Natural killer cell (primary cell): ENCODE measurements around the gene LRRC74B. TPM values are rescaled to one million over a fixed set of nuclear protein-coding genes. Genes with fewer than 3 reads are reported as not detected.
A peak's percentile ranks its signal among the peaks of the same experiment; 100 is the strongest.

ENCODE experiments used
- ATAC-seq, 3 donors: fragments of 150-1000 bp in 2 of 3; fragments of 200-7000 bp in 1 of 3; cut with Tn5 transposase; 1 replicate in 1 of 3; 2 replicates in 2 of 3; pipeline ENCODE4 v1.10.0; 2021; ENCODE audit warnings: mild to moderate bottlenecking in 2 of 3, moderate library complexity in 2 of 3
- DNase-seq, 2 donors: peaks; one replicate each; pipeline versions ENCODE4 v3.0.0 to v3.0.0-alpha.2; 2013 to 2021; ENCODE audit warnings: mixed read lengths in 1 of 2
- H3K27ac ChIP-seq: one replicate; pipeline ENCODE4 v1.5.1; 2013; ENCODE audit warnings: mild to moderate bottlenecking, low read length
- H3K27me3 ChIP-seq: one replicate; pipeline ENCODE4 v1.6.1; 2013; ENCODE audit warnings: low read length; ENCODE audit not compliant: control insufficient read depth, insufficient read depth
- H3K36me3 ChIP-seq: one replicate; pipeline ENCODE4 v1.6.1; 2013; ENCODE audit warnings: low read length; ENCODE audit not compliant: control insufficient read depth, insufficient read depth
- H3K4me1 ChIP-seq: one replicate; pipeline ENCODE4 v1.6.1; 2013; ENCODE audit warnings: low read length; ENCODE audit not compliant: control insufficient read depth, insufficient read depth
- H3K4me3 ChIP-seq: one replicate; pipeline ENCODE4 v1.5.1; 2013; ENCODE audit warnings: low read length
- H3K9me3 ChIP-seq: one replicate; pipeline ENCODE4 v1.6.1; 2013; ENCODE audit warnings: low read length; ENCODE audit not compliant: control insufficient read depth, insufficient read depth
- H3K27ac Mint-ChIP-seq, 2 donors: one replicate each; pipeline ENCODE4 v1.8.0; 2022; ENCODE audit warnings: mild to moderate bottlenecking in 2 of 2, mixed read lengths in 2 of 2, moderate library complexity in 1 of 2
- H3K27me3 Mint-ChIP-seq, 2 donors: one replicate each; pipeline ENCODE4 v1.8.0; 2022; ENCODE audit warnings: low read depth in 2 of 2, mixed read lengths in 2 of 2
- H3K36me3 Mint-ChIP-seq: one replicate; pipeline ENCODE4 v1.8.0; 2022; ENCODE audit warnings: mixed read lengths
- H3K4me1 Mint-ChIP-seq, 2 donors: one replicate each; pipeline ENCODE4 v1.8.0; 2022; ENCODE audit warnings: mixed read lengths in 2 of 2
- H3K4me3 Mint-ChIP-seq: one replicate; pipeline ENCODE4 v1.8.0; 2022; ENCODE audit warnings: mild to moderate bottlenecking, moderate library complexity, mixed read lengths
- H3K9me3 Mint-ChIP-seq, 2 donors: one replicate each; pipeline ENCODE4 v1.8.0; 2022; ENCODE audit warnings: mixed read lengths in 2 of 2
- WGBS: methylation state at CpG from one replicate; pipeline ENCODE4 v1.1.7; 2013; ENCODE audit warnings: missing lambda C conversion rate; ENCODE audit not compliant: insufficient coverage; 5-methylcytosine and 5-hydroxymethylcytosine counted together
- intact Hi-C: fragments of 100-400 bp; cut with micrococcal nuclease; formaldehyde crosslinking; loops from one replicate; pipeline ENCODE4 v1.14.2; 2022
- total RNA-seq, 4 donors: library from RNA; stranded (reverse); fragments of 120-200 nt in 1 of 4; gene quantifications; one replicate each; pipeline versions ENCODE4 v1.2.3 to v1.2.4, GENCODE V29; 2013 to 2022
- TF ChIP-seq, protein P1 (sequence below): fragments of 200-600 bp; IDR thresholded peaks from one replicate; pipeline ENCODE4 v1.8.0; 2022; ENCODE audit warnings: antibody characterized with exemption

Gene LRRC74B, protein sequence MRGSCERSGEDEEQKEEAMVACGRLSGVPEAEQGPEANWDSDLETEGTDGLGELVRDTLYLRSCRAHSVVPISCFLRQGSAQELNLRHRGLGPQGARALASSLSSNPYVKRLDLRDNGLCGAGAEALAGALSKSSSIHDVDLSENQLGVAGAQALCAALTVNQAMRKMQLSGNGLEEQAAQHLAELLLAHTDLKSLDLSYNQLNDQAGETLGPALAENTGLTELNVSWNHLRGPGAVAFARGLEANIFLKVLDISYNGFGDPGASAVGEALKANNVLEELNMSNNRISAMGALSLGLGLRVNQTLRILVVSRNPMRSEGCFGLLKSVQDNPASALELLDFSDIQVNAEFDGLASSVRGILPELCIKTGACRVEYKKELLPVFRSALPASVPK
- total RNA-seq, result under 1 TPM in 1 of 3 donors, not detected in 2; 0.11 TPM
- total RNA-seq (2013), result 0.02 TPM

DNA sequence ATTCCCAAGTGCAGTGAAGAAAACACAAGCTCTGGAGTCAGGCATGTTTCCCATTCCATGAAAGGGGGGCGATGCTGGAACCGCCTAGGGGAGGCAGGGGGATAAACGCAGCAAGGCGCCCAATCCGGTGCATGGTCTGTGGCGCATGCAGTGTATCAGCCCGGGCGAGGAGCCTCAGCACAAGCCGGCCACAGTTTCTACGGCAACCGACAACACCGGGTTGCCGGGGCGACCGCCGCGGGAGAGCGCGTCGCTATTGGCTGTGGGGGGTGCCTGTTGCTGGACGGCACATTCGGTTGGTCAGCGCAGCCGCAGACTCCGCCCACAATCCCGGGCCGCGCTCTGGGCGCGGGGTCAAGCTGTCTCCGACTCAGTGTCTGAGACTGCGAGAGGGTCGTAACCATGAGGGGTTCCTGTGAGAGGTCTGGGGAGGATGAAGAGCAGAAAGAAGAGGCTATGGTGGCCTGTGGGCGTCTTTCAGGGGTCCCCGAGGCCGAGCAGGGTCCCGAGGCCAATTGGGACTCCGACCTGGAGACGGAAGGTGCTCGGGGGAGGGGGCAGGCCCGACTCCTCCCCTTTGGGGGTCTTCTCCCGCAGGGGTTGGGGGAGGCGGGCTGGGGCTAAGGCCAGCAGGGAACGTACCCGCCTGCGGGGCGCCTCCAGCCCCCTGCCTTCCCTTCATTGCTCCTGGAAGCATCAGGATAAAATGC lies at the start of gene LRRC74B:
Gene LRRC74B (plus strand): TSS at position 362 of the 710 bp plus-strand sequence. CDS start 41 bp downstream, at position 403.
- WGBS, result 12% methylated on average over 47 of the region's 47 CpGs
- H3K27me3 Mint-ChIP-seq, result peaks cover 17 to 18% of the 10 kb centered on the region in 2 donors
- Histone ChIP-seq H3K4me1 (peaks cover 25% of the 10 kb centered on the region), H3K27ac (no peak within 1 kb of the TSS), H3K4me3 (no peak within 1 kb of the TSS), H3K27me3 (no peaks in the 10 kb centered on the region), H3K9me3 (no peaks in the 10 kb centered on the region), H3K36me3 (no peaks in the 10 kb centered on the region)
- peaks cover 17 to 33% of the 10 kb centered on the region in 2 donors for H3K4me1 Mint-ChIP-seq
- no peaks in the 10 kb centered on the region for H3K9me3 Mint-ChIP-seq
- ATAC-seq, result peak; percentile 89 to 99 (median 94)
- H3K36me3 Mint-ChIP-seq, result no peaks in the 10 kb centered on the region
- intact Hi-C loops, result loop anchor here (1.0 kb wide), 1 partner anchor 63 kb away; the partner anchor contains the start of gene LZTR1
- peak within 1 kb of the TSS; percentile 81 to 94 for H3K27ac Mint-ChIP-seq
- TF ChIP-seq, protein P1, sequence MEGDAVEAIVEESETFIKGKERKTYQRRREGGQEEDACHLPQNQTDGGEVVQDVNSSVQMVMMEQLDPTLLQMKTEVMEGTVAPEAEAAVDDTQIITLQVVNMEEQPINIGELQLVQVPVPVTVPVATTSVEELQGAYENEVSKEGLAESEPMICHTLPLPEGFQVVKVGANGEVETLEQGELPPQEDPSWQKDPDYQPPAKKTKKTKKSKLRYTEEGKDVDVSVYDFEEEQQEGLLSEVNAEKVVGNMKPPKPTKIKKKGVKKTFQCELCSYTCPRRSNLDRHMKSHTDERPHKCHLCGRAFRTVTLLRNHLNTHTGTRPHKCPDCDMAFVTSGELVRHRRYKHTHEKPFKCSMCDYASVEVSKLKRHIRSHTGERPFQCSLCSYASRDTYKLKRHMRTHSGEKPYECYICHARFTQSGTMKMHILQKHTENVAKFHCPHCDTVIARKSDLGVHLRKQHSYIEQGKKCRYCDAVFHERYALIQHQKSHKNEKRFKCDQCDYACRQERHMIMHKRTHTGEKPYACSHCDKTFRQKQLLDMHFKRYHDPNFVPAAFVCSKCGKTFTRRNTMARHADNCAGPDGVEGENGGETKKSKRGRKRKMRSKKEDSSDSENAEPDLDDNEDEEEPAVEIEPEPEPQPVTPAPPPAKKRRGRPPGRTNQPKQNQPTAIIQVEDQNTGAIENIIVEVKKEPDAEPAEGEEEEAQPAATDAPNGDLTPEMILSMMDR, result no peak
- H3K4me3 Mint-ChIP-seq, result peak within 1 kb of the TSS; percentile 78
- peak; percentile 76 to 77 for DNase-seq

DNA sequence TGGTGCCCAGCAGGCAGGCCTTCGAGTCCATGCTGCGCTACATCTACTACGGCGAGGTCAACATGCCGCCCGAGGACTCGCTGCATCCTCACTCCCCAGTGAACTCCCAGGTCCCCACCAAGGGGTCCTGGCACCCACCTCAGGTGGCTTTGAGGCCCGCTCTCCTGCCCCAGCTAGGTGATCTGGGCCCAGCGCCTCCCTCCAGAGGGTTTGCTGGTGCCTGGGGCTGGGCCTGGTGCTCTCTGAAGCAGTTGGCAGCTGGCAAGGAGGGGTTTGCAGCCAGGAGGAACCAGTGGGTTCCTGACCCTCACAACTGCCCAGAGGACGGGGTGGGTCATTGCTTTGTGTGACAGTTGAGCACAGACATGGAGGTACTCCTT lies 49.7 kb upstream of the LRRC74B start:
- Histone ChIP-seq H3K4me1 (peaks cover 17% of the 10 kb centered on the region), H3K36me3 (peaks cover 38% of the 10 kb centered on the region), H3K27me3 (no peaks in the 10 kb centered on the region), H3K9me3 (no peaks in the 10 kb centered on the region), H3K27ac (no peak overlapping the region), H3K4me3 (no peak overlapping the region)
- DNase-seq (no peak), ATAC-seq (no peak)
- Mint-ChIP-seq H3K27me3 (no peaks in the 10 kb centered on the region), H3K9me3 (no peaks in the 10 kb centered on the region), H3K36me3 (no peaks in the 10 kb centered on the region), H3K4me3 (no peak overlapping the region), H3K4me1 (peaks cover 2 to 11% of the 10 kb centered on the region in 2 donors), H3K27ac (no peak overlapping the region)
- WGBS, result 98% methylated on average over 10 of the region's 10 CpGs
- intact Hi-C loops, result no loop called here
- TF ChIP-seq, protein P1, result no peak

DNA sequence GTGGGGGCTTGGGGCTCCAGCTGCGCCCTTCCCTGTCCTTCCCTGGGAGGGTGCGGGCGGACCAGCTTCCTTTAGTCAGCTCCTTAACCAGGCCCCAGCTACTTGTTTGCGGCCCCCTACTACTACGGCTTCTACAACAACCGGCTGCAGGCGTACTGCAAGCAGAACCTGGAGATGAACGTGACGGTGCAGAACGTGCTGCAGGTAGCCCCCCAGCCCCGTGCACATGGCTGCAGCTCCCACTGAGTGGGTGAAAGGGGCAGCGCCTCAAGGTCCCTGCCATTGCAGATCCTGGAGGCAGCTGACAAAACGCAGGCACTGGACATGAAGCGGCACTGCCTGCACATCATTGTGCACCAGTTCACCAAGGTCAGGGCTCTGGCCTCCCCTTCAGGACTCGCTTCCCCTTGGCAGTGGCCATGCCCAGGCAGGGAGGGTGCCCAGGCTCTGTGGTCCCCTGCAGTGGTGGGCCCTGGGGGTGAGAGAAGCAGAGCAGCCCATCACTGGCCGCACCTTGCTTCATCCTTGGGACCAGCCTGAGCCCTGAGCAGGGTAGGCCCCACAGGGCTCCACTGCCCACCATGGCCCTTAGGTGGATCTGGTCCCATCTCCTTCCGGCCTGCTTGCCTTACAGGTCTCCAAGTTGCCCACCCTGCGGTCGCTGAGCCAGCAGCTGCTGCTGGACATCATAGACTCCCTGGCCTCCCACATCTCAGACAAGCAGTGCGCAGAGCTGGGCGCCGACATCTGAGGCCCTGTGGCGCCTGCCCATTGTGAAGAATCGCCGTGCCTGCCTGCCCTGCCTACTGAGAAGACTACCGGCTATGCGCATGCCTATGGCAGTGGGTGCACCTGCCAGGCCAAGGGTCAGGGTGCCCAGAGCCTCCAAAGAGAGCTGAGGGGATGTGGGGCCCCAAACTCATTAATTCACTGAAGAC lies 48.9 kb upstream of the LRRC74B start:
- Mint-ChIP-seq H3K9me3 (no peaks in the 10 kb centered on the region), H3K27me3 (no peaks in the 10 kb centered on the region), H3K27ac (no peak overlapping the region), H3K4me3 (no peak overlapping the region), H3K36me3 (no peaks in the 10 kb centered on the region), H3K4me1 (peaks cover 9 to 20% of the 10 kb centered on the region in 2 donors)
- intact Hi-C loops, result no loop called here
- Histone ChIP-seq H3K36me3 (peaks cover 35% of the 10 kb centered on the region), H3K4me1 (peaks cover 23% of the 10 kb centered on the region), H3K4me3 (no peak overlapping the region), H3K27me3 (no peaks in the 10 kb centered on the region), H3K27ac (no peak overlapping the region), H3K9me3 (no peaks in the 10 kb centered on the region)
- no peak for DNase-seq
- 96% methylated on average over 27 of the region's 27 CpGs for WGBS
- TF ChIP-seq, protein P1, result no peak
- no peak for ATAC-seq
